ENCODE measurements around the gene C5. TPM values are rescaled to one million over a fixed set of nuclear protein-coding genes. Genes with fewer than 3 reads are reported as not detected.

Gene C5
- total RNA-seq, 1 experiment from 2014 or later: 0.66 TPM

DNA sequence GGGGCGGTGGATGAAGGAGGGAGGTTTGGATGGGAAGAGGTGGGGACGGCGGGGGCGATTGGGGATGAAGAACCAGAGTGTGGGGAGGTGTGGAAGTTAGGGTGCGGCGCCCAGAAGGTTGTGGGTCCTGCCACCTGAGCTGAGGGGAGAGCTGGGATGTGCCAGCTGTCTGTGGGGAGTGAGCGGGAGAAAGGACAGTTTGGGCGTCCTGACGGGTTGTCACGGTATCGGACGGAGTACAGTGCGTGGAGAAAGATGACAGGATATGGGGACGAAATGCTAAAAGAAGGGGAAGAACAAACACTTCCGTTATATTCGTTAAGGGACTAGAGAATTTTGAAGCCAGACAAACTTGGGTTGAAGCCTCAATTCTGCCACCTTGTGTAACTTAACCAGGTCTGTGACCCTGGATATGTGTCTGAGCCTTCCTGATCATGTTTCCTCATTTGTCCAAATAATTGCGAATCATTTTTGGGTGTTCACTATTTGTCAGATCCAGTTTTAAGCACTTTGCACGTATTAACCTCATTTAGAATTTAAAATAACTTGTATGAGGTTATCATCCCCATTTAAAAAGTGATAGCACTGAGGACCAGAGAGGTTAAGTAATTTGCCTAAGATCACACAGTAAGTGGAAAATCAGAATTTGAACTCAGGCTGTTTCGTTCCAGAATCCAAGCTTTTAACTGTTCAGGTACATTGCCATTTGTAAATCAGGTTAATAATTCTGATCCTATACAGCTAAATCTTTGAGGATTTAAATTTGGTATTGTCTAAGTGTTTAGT is 25.4 kb upstream of the C5 start:
- Histone ChIP-seq H3K9ac (ENCODE audit: low read length) (peak overlapping the region; percentile 69), H3K9me3 (ENCODE audit: control insufficient read depth in 1 of 2, insufficient read depth in 1 of 2, low read depth in 1 of 2, low read length in 2 of 2) (no peaks in the 10 kb centered on the region), H3K79me2 (ENCODE audit: insufficient read depth, low read length) (no peaks in the 10 kb centered on the region), H3K4me2 (ENCODE audit: low read length) (peak overlapping the region; percentile 91), H3K9me2 (ENCODE audit: insufficient read depth) (no peaks in the 10 kb centered on the region), H2AFZ (ENCODE audit: low read depth, low read length, poor library complexity, severe bottlenecking) (peak overlapping the region; percentile 76), H3K27me3 (ENCODE audit: insufficient read depth, low read length) (peaks cover 3% of the 10 kb centered on the region; the same call in 1 of the 2 replicates), H3K27ac (ENCODE audit: low read depth, low read length) (no peak overlapping the region; the same call in 1 of the 2 replicates), H3K4me3 (replicated peaks in 1 of 2; ENCODE audit: low read depth in 1 of 2, low read length in 2 of 2) (peak overlapping the region; percentile 66), H4K20me1 (ENCODE audit: insufficient read depth) (no peaks in the 10 kb centered on the region), H3K4me1 (ENCODE audit: control insufficient read depth in 1 of 2, insufficient read depth in 2 of 2, low read length in 2 of 2) (peaks cover 0 to 20% of the 10 kb centered on the region in 2 experiments; a peak in 2 of 4 replicates), H3K36me3 (ENCODE audit: control insufficient read depth in 1 of 2, insufficient read depth in 2 of 2, low read length in 2 of 2) (no peaks in the 10 kb centered on the region)
- ChIA-PET POLR2A (no interaction called here), CTCF (interaction anchor here (2.0 kb wide), 1 partner anchor 15 kb away, joined by 5 read pairs; no protein-coding TSS in a partner anchor), RAD21 (ENCODE audit: low non-redundant PET in 1 of 2, low total read pairs in 2 of 2, uncharacterized antibody in 2 of 2, unreplicated experiment in 2 of 2) (no interaction called here)
- intact Hi-C loops (cut with micrococcal nuclease): no loop called here
- DNase-seq (ENCODE audit: low read depth, low spot score) (no peak), ATAC-seq (peak; percentile 61)
- no peak for TF ChIP-seq ELF1 (IDR thresholded peaks at IDR 0.05; ENCODE audit: borderline replicate concordance, low read depth)
- 0 out of 2 replicates have a peak, but pooled peaks have one; percentile 5 for TF ChIP-seq ZFX (IDR thresholded peaks at IDR 0.05)
- BruUV-seq (replicated peaks): TSS peak; percentile 75

DNA sequence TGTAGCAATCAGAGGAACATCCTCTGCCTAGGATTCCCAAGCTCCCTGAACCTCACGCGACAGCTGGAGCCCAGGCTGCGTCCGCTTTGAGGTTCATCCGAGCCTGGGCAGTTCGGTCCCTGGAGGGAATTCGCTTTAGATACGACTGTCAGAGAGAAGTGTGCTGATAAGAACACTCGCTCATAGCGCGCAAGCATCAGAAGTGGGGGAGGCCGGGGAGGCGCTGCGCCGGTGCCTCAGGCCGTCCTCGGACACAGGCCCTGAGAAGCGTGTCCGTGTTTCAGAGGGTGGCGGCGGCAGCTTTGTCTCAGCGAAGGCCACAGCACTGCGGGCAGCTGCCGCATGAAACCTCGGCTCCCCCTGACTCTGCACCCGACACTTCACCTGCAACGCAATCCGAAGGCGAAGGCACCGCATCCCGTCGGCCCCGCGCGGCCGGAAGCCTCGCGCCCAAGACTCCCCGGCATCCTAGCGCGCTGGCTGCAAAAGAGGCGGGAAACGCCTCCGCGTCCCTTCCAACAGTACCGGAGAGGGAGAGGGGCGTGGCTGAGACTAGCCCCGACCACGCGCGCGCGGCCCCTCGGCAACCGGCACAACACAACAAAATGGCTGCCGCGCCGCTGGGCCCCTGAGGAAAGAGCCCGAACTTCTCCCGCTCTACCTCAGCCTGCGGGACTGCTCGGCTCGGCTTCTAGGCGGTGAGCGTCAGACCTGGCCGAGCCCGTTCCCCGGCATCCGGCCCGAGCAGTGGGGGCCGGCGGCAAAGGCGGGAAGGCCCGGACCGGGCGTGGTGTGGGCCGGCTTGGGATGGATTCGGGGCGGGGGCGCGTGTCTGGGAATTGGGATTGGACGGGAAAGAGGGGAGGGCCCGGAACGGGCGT is 24.5 kb upstream of the C5 start, which contains the start of gene CNTRL:
TSS of gene CNTRL (plus strand) at position 586 of the 881 bp plus-strand sequence. CDS start 13,372 bp downstream, outside the sequence.
- Histone ChIP-seq H3K4me2 (ENCODE audit: low read length) (peak within 1 kb of the TSS; percentile 91), H3K79me2 (ENCODE audit: insufficient read depth, low read length) (no peaks in the 10 kb centered on the region), H3K27me3 (ENCODE audit: insufficient read depth, low read length) (peaks cover 3% of the 10 kb centered on the region; the same call in 1 of the 2 replicates), H3K36me3 (ENCODE audit: control insufficient read depth in 1 of 2, insufficient read depth in 2 of 2, low read length in 2 of 2) (no peaks in the 10 kb centered on the region), H3K4me3 (replicated peaks in 1 of 2; ENCODE audit: low read depth in 1 of 2, low read length in 2 of 2) (peak within 1 kb of the TSS; percentile 66), H3K9me3 (ENCODE audit: control insufficient read depth in 1 of 2, insufficient read depth in 1 of 2, low read depth in 1 of 2, low read length in 2 of 2) (no peaks in the 10 kb centered on the region), H3K27ac (ENCODE audit: low read depth, low read length) (peak within 1 kb of the TSS; percentile 36; the same call in 1 of the 2 replicates), H2AFZ (ENCODE audit: low read depth, low read length, poor library complexity, severe bottlenecking) (peak within 1 kb of the TSS; percentile 76), H3K9me2 (ENCODE audit: insufficient read depth) (no peaks in the 10 kb centered on the region), H3K4me1 (ENCODE audit: control insufficient read depth in 1 of 2, insufficient read depth in 2 of 2, low read length in 2 of 2) (peaks cover 0 to 20% of the 10 kb centered on the region in 2 experiments; a peak in 2 of 4 replicates), H4K20me1 (ENCODE audit: insufficient read depth) (no peaks in the 10 kb centered on the region), H3K9ac (ENCODE audit: low read length) (peak within 1 kb of the TSS; percentile 69)
- BruUV-seq (replicated peaks): TSS peak; percentile 70
- POLR2A ChIA-PET: no interaction called here
- RAD21 ChIA-PET (ENCODE audit: low non-redundant PET in 1 of 2, low total read pairs in 2 of 2, uncharacterized antibody in 2 of 2, unreplicated experiment in 2 of 2): no interaction called here
- ATAC-seq: peak; percentile 93
- peak; percentile 54 for DNase-seq (ENCODE audit: low read depth, low spot score)
- CTCF ChIA-PET: interaction anchor here (2.0 kb wide), 1 partner anchor 14 kb away, joined by 5 read pairs; no protein-coding TSS in a partner anchor
- intact Hi-C loops (cut with micrococcal nuclease): no loop called here
- TF ChIP-seq EGR1 (IDR thresholded peaks at IDR 0.05; ENCODE audit: low read depth): peak; percentile 93
- TF ChIP-seq ZNF274 (IDR thresholded peaks at IDR 0.05; ENCODE audit: low read depth, low read length): no peak
- TF ChIP-seq CEBPB (IDR thresholded peaks at IDR 0.05; ENCODE audit: low read depth): no peak
- peak; percentile 65 for TF ChIP-seq SP1 (IDR thresholded peaks at IDR 0.05; ENCODE audit: low read depth)
- TF ChIP-seq CBX3 (IDR thresholded peaks at IDR 0.05; ENCODE audit: low read depth): peak; percentile 96
- TF ChIP-seq, protein P1, sequence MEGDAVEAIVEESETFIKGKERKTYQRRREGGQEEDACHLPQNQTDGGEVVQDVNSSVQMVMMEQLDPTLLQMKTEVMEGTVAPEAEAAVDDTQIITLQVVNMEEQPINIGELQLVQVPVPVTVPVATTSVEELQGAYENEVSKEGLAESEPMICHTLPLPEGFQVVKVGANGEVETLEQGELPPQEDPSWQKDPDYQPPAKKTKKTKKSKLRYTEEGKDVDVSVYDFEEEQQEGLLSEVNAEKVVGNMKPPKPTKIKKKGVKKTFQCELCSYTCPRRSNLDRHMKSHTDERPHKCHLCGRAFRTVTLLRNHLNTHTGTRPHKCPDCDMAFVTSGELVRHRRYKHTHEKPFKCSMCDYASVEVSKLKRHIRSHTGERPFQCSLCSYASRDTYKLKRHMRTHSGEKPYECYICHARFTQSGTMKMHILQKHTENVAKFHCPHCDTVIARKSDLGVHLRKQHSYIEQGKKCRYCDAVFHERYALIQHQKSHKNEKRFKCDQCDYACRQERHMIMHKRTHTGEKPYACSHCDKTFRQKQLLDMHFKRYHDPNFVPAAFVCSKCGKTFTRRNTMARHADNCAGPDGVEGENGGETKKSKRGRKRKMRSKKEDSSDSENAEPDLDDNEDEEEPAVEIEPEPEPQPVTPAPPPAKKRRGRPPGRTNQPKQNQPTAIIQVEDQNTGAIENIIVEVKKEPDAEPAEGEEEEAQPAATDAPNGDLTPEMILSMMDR (IDR thresholded peaks at IDR 0.05 in 2 of 3, conservative IDR thresholded peaks at IDR 0.05 in 1 of 3; ENCODE audit: borderline replicate concordance in 1 of 3, insufficient read depth in 1 of 3, low read depth in 2 of 3, low read length in 2 of 3): no peak
- TF ChIP-seq SIN3A (IDR thresholded peaks at IDR 0.05; ENCODE audit: low read depth): peak; percentile 64
- TF ChIP-seq, protein P2, sequence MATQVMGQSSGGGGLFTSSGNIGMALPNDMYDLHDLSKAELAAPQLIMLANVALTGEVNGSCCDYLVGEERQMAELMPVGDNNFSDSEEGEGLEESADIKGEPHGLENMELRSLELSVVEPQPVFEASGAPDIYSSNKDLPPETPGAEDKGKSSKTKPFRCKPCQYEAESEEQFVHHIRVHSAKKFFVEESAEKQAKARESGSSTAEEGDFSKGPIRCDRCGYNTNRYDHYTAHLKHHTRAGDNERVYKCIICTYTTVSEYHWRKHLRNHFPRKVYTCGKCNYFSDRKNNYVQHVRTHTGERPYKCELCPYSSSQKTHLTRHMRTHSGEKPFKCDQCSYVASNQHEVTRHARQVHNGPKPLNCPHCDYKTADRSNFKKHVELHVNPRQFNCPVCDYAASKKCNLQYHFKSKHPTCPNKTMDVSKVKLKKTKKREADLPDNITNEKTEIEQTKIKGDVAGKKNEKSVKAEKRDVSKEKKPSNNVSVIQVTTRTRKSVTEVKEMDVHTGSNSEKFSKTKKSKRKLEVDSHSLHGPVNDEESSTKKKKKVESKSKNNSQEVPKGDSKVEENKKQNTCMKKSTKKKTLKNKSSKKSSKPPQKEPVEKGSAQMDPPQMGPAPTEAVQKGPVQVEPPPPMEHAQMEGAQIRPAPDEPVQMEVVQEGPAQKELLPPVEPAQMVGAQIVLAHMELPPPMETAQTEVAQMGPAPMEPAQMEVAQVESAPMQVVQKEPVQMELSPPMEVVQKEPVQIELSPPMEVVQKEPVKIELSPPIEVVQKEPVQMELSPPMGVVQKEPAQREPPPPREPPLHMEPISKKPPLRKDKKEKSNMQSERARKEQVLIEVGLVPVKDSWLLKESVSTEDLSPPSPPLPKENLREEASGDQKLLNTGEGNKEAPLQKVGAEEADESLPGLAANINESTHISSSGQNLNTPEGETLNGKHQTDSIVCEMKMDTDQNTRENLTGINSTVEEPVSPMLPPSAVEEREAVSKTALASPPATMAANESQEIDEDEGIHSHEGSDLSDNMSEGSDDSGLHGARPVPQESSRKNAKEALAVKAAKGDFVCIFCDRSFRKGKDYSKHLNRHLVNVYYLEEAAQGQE (IDR thresholded peaks at IDR 0.05; ENCODE audit: low read depth): no peak
- TF ChIP-seq, protein P3, sequence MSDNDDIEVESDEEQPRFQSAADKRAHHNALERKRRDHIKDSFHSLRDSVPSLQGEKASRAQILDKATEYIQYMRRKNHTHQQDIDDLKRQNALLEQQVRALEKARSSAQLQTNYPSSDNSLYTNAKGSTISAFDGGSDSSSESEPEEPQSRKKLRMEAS (IDR thresholded peaks at IDR 0.05): peak; percentile 99
- peak; percentile 63 for TF ChIP-seq ZFX (IDR thresholded peaks at IDR 0.05)

All from HCT116 (cell line).